Astrocyte (in vitro differentiated cells and primary cell): ENCODE results near the gene VDAC2.

Experiments used
- EZH2 ChIP-seq: IDR thresholded peaks from 2 replicates; pipeline ENCODE4 v1.6.1; 2012; ENCODE audit warnings: mild to moderate bottlenecking, low read length, inconsistent platforms; ENCODE audit not compliant: insufficient read depth
- TF ChIP-seq, protein P1 (sequence below): IDR thresholded peaks from 2 replicates; pipeline ENCODE4 v1.5.1; 2011; ENCODE audit warnings: low read depth, mild to moderate bottlenecking, inconsistent platforms, low read length, moderate library complexity; ENCODE audit not compliant: insufficient read depth

DNA sequence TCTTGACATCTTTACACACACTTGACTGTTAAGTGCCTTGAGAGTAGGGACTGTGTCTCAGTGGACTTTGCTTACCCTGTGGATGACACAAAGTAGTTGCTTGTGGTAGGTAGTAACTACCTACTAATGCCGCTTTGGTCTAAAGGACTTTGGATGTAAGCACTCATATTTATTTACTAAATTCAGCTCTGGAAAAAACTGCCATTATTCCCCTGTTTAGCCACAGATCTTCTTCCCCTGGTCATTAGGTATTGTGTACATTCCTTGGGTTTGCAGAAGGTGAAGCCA, 2.8 kb upstream of the VDAC2 start:
- TF ChIP-seq, protein P1, sequence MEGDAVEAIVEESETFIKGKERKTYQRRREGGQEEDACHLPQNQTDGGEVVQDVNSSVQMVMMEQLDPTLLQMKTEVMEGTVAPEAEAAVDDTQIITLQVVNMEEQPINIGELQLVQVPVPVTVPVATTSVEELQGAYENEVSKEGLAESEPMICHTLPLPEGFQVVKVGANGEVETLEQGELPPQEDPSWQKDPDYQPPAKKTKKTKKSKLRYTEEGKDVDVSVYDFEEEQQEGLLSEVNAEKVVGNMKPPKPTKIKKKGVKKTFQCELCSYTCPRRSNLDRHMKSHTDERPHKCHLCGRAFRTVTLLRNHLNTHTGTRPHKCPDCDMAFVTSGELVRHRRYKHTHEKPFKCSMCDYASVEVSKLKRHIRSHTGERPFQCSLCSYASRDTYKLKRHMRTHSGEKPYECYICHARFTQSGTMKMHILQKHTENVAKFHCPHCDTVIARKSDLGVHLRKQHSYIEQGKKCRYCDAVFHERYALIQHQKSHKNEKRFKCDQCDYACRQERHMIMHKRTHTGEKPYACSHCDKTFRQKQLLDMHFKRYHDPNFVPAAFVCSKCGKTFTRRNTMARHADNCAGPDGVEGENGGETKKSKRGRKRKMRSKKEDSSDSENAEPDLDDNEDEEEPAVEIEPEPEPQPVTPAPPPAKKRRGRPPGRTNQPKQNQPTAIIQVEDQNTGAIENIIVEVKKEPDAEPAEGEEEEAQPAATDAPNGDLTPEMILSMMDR, result no peak
- TF ChIP-seq EZH2, result no peak
